ENCODE results near the gene ZBTB6.
"Not testable (repeated sequence)": the region's sequence is repeated elsewhere in the genome, so short reads cannot be mapped to it uniquely, and the experiment has no call there.

Gene ZBTB6

GRCh38 chr9:122929796-122930354 is 16.8 kb upstream of the ZBTB6 start:
- H3K4me3 ChIP-seq (ENCODE audit: low read depth, low read length), result no peak overlapping the region

DNA sequence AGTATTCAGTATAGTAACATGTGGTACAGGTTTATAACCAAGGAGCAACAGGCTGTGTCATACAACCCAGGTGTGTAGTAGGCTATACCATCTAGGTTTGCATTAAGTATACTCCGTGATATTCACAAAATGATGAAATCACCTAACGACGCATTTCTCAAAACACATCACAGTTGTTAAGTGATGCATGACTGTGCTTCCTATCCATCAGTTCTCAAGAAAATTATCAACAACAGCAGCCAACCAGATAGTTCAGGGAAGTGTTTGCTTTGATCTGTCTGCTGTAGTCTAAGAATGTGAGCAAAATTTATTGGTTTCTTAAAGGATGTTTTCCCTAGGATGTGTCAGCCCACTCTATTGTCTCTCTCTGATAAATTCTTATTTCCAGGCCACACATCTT is 10.8 kb upstream of the ZBTB6 start:
- H3K4me3 ChIP-seq (ENCODE audit: low read depth, low read length), result no peak overlapping the region

- no peak overlapping the region for H3K4me3 ChIP-seq (ENCODE audit: low read depth, low read length)
Measured at GRCh38 chr9:122922713-122923112, 9.6 kb upstream of the ZBTB6 start.

GRCh38 chr9:122918310-122918709 is 5.2 kb upstream of the ZBTB6 start:
- H3K4me3 ChIP-seq (ENCODE audit: low read depth, low read length), result no peak overlapping the region

DNA sequence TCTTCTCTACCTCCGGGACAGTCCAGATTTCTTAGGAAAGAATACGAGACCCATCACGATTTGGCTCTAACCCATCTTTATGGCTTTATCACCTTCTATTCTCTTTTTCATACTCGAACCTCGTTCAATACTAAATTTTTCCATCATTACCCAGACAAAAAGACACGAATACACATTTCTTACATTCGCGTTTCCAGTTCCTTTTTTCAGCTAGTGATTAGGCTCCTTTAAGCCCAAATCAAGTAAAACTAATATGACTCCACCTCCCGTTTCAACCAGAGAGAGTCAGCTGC is 506 bp downstream of the ZBTB6 start:
- peak overlapping the region; percentile 93 for H3K4me3 ChIP-seq (ENCODE audit: low read depth, low read length)

- not testable (repeated sequence) for H3K4me3 ChIP-seq (ENCODE audit: low read depth, low read length)
Measured at GRCh38 chr9:122906122-122906521, 7.0 kb downstream of the ZBTB6 start.

DNA sequence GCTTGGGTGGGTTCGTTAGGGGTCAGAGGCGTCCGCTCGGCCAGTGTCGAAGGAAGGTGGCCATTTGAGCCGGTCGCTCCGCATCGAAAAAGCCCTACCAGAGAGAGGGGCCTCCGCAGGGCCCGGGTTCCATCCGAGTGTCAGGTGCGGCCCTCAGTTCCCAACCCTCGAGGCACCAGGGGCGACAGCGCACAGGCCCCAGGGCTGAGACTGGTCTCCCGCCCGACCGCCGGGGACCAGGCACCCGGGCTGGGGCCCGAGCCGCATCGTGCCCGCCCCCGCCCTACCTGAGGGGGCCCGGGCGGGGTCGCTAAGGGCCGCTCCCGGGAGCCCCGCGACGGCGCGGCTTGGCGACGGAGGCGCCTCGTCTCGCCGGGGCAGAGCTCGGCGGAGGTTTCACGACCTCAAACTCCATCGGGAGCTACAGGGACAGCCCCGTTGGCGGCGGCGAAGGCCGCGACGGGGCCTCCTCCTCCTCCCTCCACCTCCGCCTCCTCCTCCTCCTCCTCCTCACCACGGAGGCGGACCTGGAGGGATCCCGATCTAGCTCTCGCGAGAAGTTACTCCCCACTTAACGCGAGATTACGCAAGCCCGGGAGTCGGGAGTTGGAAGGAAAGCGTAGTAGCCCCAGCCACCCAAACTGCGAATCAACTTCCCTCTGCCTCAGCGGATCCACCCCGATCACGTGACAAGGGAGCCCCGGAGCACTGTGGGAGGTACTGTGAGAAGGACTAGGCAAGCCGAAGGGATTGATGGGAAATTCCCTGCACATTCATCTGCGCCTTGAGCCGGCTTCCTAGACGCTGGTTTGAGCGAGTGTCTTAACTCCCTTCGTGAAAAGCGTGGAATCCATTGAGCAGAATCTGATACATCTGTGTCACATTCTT is 8.1 kb downstream of the ZBTB6 start, which contains the start of gene RC3H2:
Gene RC3H2 (minus strand): TSS at position 537 of the 888 bp plus-strand sequence. CDS start 7,850 bp downstream, outside the sequence.
- H3K4me3 ChIP-seq (ENCODE audit: low read depth, low read length), result peak within 1 kb of the TSS; percentile 96

DNA sequence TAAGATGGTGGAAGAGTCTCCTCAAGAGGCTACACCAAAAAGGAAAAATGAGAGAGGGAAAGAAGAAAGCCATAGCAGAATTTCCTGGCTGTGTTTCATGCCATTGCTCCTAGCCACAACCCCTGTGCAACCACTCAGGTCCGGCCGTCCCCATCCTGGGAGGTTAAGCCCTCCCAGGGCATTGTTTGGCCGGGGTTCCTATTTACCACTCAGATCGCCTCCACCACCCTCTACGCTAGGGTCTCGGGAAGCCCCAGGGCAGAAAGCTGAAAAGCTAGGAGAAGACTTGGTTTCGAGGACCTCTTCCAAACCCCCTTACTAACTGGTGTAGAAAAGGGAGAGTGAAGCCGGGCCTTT is 8.7 kb downstream of the ZBTB6 start:
- H3K4me3 ChIP-seq (ENCODE audit: low read depth, low read length), result peak overlapping the region; percentile 96

DNA sequence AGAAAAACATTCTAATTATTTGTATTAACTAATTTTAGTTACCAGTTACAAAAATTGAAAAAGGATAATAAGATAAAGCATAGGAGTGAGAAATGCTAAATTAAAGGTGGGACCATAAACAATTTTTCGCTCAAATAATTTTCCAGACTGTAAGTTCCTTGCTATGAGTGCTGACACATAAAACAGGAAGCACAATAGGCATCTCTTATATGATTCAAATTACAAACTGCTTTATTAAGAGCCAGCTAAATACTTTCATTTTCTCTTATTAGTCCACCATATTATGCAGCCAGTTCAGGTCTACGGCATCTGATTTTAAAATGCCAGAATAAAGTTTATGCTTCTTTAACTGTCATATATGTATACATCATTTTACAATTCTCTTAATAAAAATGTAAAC is 12.3 kb downstream of the ZBTB6 start:
- no peak overlapping the region for H3K4me3 ChIP-seq (ENCODE audit: low read depth, low read length)

- no peak overlapping the region for H3K4me3 ChIP-seq (ENCODE audit: low read depth, low read length)
Measured at GRCh38 chr9:122897969-122898368, 15.2 kb downstream of the ZBTB6 start.

DNA sequence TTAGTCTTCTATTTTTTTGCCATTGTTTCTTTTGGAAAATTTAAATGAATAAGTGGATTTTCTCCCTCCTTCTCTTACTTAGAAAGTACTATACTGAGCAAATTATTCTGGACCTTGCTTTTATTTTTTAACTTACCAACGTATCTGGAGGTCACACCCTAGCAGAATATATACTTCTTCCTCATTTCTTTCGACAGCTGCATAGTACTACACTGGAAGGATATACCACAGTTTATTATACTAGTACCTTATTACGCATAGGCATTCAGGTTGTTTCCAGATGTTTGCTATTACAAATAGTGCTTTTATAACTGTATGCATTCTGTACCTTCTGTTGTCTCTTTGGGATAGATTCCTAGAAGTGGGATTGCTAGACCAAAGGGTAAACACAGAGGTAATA is 24.6 kb downstream of the ZBTB6 start:
- H3K4me3 ChIP-seq (ENCODE audit: low read depth, low read length), result no peak overlapping the region

GRCh38 chr9:122883125-122883524 is 30.0 kb downstream of the ZBTB6 start:
- no peak overlapping the region for H3K4me3 ChIP-seq (ENCODE audit: low read depth, low read length)

GRCh38 chr9:122879443-122879842 is 33.7 kb downstream of the ZBTB6 start:
- H3K4me3 ChIP-seq (ENCODE audit: low read depth, low read length), result no peak overlapping the region

DNA sequence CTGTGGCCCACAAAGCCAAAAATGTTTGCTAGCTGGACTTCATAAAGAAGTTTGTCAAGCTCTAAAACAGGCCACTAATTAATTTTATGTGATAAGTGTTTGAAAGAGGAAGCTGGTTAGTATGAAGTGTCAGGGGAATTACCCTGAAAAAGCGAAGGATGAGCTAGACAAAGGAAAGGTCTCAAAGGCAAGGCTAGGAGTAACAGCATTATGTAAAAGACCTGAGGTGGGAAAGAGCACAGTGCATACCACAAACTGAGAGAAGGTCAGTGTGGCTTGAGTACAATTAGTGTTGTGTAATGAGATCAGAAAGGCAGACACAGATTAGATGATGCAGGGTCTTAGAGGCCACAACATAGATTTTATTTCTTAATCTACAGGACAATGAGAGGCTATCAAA is 37.6 kb downstream of the ZBTB6 start:
- no peak overlapping the region for H3K4me3 ChIP-seq (ENCODE audit: low read depth, low read length)

- H3K4me3 ChIP-seq (ENCODE audit: low read depth, low read length), result not testable (repeated sequence)
Measured at GRCh38 chr9:122867276-122867675, 45.8 kb downstream of the ZBTB6 start.

DNA sequence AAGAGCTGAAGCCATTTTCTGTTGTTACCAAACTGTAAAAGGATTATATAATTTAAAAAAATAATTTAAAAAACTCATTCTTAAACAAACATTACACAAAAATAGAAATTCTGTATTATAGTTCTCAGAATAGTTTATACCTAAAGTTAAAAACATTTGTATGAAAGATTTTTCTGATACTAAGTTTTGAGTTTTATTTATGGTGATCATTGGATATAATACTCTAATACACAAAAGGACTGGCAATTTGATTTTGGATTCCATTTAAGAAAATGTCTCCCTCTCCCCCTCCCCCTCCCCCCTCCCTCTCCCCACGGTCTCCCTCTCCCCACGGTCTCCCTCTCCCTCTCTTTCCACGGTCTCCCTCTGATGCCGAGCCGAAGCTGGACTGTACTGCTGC is 47.0 kb downstream of the ZBTB6 start:
- no peak overlapping the region for H3K4me3 ChIP-seq (ENCODE audit: low read depth, low read length)

DNA sequence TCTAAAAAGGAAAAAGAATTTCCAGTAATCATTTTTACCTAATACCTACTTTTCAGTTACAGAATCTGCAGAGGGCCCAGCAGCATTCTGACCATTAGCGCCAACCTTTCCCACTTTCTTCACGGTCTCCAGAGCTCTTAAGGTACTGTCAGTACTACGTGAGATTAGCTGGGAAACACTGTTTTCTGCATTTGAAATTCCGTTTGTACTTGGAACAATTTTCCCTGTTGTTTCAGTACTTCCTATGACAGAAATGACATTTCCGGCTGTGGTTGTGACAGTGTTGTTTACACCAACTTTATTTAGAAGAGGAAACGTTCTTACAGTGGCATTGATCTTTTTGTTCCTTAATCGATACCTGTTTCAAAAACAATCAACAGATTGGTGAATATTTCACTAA is 47.8 kb downstream of the ZBTB6 start:
- H3K4me3 ChIP-seq (ENCODE audit: low read depth, low read length), result no peak overlapping the region

DNA sequence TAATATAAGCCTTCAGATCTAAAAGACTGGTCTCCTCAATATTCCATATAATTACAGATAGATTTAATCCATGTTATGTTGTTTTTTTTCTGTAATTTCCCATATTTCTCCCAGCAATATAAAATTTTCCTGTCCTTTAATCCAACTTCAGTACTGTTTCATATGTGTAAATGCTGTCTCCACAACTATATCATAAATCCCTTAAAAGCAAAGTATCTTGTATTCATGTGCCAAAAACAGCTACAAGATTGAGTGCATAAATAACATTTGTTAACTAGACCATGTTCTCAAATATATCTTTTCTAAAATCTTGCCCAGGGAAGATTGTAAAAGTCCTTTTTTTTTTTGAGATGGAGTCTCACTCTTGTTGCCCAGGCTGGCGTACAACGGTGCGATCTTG is 49.7 kb downstream of the ZBTB6 start:
- no peak overlapping the region for H3K4me3 ChIP-seq (ENCODE audit: low read depth, low read length)

DNA sequence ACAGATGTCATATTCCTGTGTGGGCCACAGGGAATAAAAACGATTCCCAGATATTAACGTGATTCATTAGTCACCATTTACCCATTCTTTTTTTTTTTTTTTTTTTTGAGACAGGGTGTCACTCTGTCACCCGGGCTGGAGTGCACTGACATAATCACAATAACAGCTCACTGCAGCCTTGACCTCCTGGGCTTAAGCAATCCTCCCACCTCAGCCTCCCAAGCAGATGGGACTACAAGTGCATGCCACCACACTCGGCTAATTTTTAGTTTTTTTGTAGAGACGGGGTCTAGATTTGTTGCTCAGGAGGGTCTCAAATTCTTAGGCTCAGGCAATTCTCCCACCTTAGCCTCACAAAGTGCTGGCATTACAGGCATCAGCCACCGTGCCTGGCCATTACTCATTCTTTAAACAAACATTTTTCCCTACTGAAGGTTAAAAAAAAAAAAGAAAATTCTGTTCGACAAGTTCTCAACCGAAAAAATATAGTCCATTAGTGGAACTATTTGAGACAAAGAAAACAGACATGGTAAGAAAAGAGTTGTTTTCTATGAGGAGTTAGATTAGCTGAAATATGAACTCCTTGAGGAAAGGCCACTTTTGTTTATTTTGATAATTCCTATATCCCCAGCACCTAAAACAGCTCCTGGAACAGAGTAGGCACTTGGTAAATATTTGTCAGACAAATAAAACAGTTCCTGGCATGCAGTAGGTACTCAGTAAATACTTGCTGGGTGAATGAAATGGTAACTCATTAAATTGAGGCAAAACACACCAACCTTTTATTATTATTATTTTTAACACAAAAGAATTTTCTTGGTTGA is 52.6 kb downstream of the ZBTB6 start:
- no peak overlapping the region for H3K4me3 ChIP-seq (ENCODE audit: low read depth, low read length)

Measured in iPS-11a (cell line).